Measurements from ENCODE around the gene NKX1-1. TPM values are rescaled to one million over a fixed set of nuclear protein-coding genes. Genes with fewer than 3 reads are reported as not detected.
"Not testable (repeated sequence)": the region's sequence is repeated elsewhere in the genome, so short reads cannot be mapped to it uniquely, and the experiment has no call there.

NKX1-1 gene
- total RNA-seq, 1 experiment from 2014 or later = not detected

GRCh38 chr4:1375051-1375721, 31.1 kb downstream of the NKX1-1 start:
- DNase-seq (ENCODE audit: low read depth) = no peak

- no peak for DNase-seq (ENCODE audit: low read depth)
These were observed 31.6 kb downstream of the NKX1-1 start for GRCh38 chr4:1374706-1375045.

GRCh38 chr4:1373892-1374705, 32.1 kb downstream of the NKX1-1 start:
- no peak for DNase-seq (ENCODE audit: low read depth)

GRCh38 chr4:1372576-1372975, 33.7 kb downstream of the NKX1-1 start:
- not testable (repeated sequence) for DNase-seq (ENCODE audit: low read depth)

- DNase-seq (ENCODE audit: low read depth) = no peak
These were observed 34.8 kb downstream of the NKX1-1 start for GRCh38 chr4:1371176-1372165.

- DNase-seq (ENCODE audit: low read depth) = no peak
These were observed 35.7 kb downstream of the NKX1-1 start for GRCh38 chr4:1370321-1371124.

- DNase-seq (ENCODE audit: low read depth) = no peak
These were observed 36.7 kb downstream of the NKX1-1 start for GRCh38 chr4:1369479-1370079.

GRCh38 chr4:1369091-1369450, 37.2 kb downstream of the NKX1-1 start:
- DNase-seq (ENCODE audit: low read depth) = no peak

GRCh38 chr4:1368421-1369090, 37.7 kb downstream of the NKX1-1 start:
- DNase-seq (ENCODE audit: low read depth) = no peak

- no peak for DNase-seq (ENCODE audit: low read depth)
These were observed 38.3 kb downstream of the NKX1-1 start for GRCh38 chr4:1367936-1368289.

- DNase-seq (ENCODE audit: low read depth) = no peak
These were observed 38.9 kb downstream of the NKX1-1 start for GRCh38 chr4:1367230-1367935.

GRCh38 chr4:1366371-1367229, 39.6 kb downstream of the NKX1-1 start:
- no peak for DNase-seq (ENCODE audit: low read depth)

- DNase-seq (ENCODE audit: low read depth) = no peak
These were observed 40.7 kb downstream of the NKX1-1 start for GRCh38 chr4:1365271-1366178.

GRCh38 chr4:1364748-1365147, 41.5 kb downstream of the NKX1-1 start:
- DNase-seq (ENCODE audit: low read depth) = no peak

GRCh38 chr4:1364217-1364616, 42.0 kb downstream of the NKX1-1 start:
- DNase-seq (ENCODE audit: low read depth) = no peak

GRCh38 chr4:1363513-1363912, 42.7 kb downstream of the NKX1-1 start:
- no peak for DNase-seq (ENCODE audit: low read depth)

- no peak for DNase-seq (ENCODE audit: low read depth)
These were observed 43.7 kb downstream of the NKX1-1 start for GRCh38 chr4:1362521-1362920.

- no peak for DNase-seq (ENCODE audit: low read depth)
These were observed 44.2 kb downstream of the NKX1-1 start for GRCh38 chr4:1362046-1362445.
